Nephron progenitor cell (in vitro differentiated cells): Measurements from ENCODE around the gene TDRD9.
A peak's percentile ranks its signal among the peaks of the same experiment; 100 is the strongest.

ENCODE experiments used
- DNase-seq: peaks from one replicate; pipeline ENCODE4 v3.0.0; 2021
- H3K27ac Mint-ChIP-seq: 2 replicates; pipeline ENCODE4 v1.8.0; 2021; ENCODE audit warnings: mild to moderate bottlenecking, moderate library complexity, mixed read lengths
- H3K27me3 Mint-ChIP-seq: 2 replicates; pipeline ENCODE4 v1.8.0; 2021; ENCODE audit warnings: mild to moderate bottlenecking, low read depth, mixed read lengths; ENCODE audit not compliant: poor library complexity
- H3K36me3 Mint-ChIP-seq: 2 replicates; pipeline ENCODE4 v1.8.0; 2021; ENCODE audit warnings: low read depth, mixed read lengths
- H3K4me1 Mint-ChIP-seq: 2 replicates; pipeline ENCODE4 v1.8.0; 2021; ENCODE audit warnings: mixed read lengths
- H3K4me3 Mint-ChIP-seq: 2 replicates; pipeline ENCODE4 v1.8.0; 2021; ENCODE audit warnings: mild to moderate bottlenecking, moderate library complexity, mixed read lengths
- H3K9me3 Mint-ChIP-seq: 2 replicates; pipeline ENCODE4 v1.8.0; 2021; ENCODE audit warnings: mild to moderate bottlenecking, moderate library complexity, mixed read lengths
- CTCF ChIP-seq: fragments of 200-600 bp; sonication (generic); IDR thresholded peaks from 2 replicates; pipeline ENCODE4 v1.5.0; 2021; ENCODE audit warnings: antibody characterized with exemption

Gene TDRD9

GRCh38 chr14:104101086-104101621, 172.9 kb downstream of the TDRD9 start:
- Mint-ChIP-seq H3K36me3 (no peaks in the 10 kb centered on the region), H3K27me3 (no peaks in the 10 kb centered on the region), H3K27ac (no peak overlapping the region), H3K9me3 (no peaks in the 10 kb centered on the region), H3K4me3 (no peak overlapping the region), H3K4me1 (peaks cover 5% of the 10 kb centered on the region)
- peak; percentile 3 for DNase-seq
- no peak for TF ChIP-seq CTCF

- Mint-ChIP-seq H3K4me1 (peaks cover 5% of the 10 kb centered on the region), H3K27me3 (no peaks in the 10 kb centered on the region), H3K36me3 (no peaks in the 10 kb centered on the region), H3K4me3 (no peak overlapping the region), H3K9me3 (no peaks in the 10 kb centered on the region), H3K27ac (no peak overlapping the region)
- peak; percentile 5 for DNase-seq
- no peak for TF ChIP-seq CTCF
Measured at GRCh38 chr14:104101651-104102281, 173.5 kb downstream of the TDRD9 start.
